ENCODE results near the gene ARID3B. TPM values are rescaled to one million over a fixed set of nuclear protein-coding genes. Genes with fewer than 3 reads are reported as not detected.
A peak's percentile ranks its signal among the peaks of the same experiment; 100 is the strongest.

The ARID3B gene
- total RNA-seq = 10 to 100 TPM in 1 of 2 donors, 1 to 10 TPM in 1; 2.9 to 22.4 TPM

GRCh38 chr15:74540761-74541493 is at the start of gene ARID3B:
TSS of gene ARID3B (plus strand) at chr15:74541220. CDS start at chr15:74543937, 2,717 bp downstream.
- no peaks in the 10 kb centered on the region for H3K27me3 ChIP-seq
- no peak for TF ChIP-seq CTCF (IDR thresholded peaks at IDR 0.05)
- peak; percentile 42 to 71 (median 70) for TF ChIP-seq POLR2A (IDR thresholded peaks at IDR 0.05)
- no peaks in the 10 kb centered on the region for H3K36me3 ChIP-seq (replicated peaks in 1 of 2; ENCODE audit: insufficient read depth in 1 of 2, low read depth in 2 of 2)
- DNase-seq (peak; percentile 98 to 99 (median 99)), ATAC-seq (peak; percentile 99)
- H3K27ac ChIP-seq = peak within 1 kb of the TSS; percentile 57 to 86 (median 75)
- intact Hi-C loops (cut with DNase I) = loop anchor here (10.0 kb wide), 1 partner anchor 154 kb away; the partner anchor contains the start of gene EDC3
- no peaks in the 10 kb centered on the region for H3K9me3 ChIP-seq
- peak within 1 kb of the TSS; percentile 80 to 83 for H3K4me3 ChIP-seq
- H3K4me1 ChIP-seq = peaks cover 41% of the 10 kb centered on the region
- WGBS, 2 donors = 1% methylated on average over 39 to 66 of the region's 73 CpGs

GRCh38 chr15:74496648-74497047 is 44.4 kb upstream of the ARID3B start:
- intact Hi-C loops (cut with DNase I) = no loop called here
- Histone ChIP-seq H3K27me3 (no peaks in the 10 kb centered on the region), H3K27ac (no peak overlapping the region), H3K4me3 (no peak overlapping the region), H3K4me1 (no peaks in the 10 kb centered on the region), H3K36me3 (replicated peaks in 1 of 2; ENCODE audit: insufficient read depth in 1 of 2, low read depth in 2 of 2) (no peaks in the 10 kb centered on the region), H3K9me3 (no peaks in the 10 kb centered on the region)
- TF ChIP-seq CTCF (IDR thresholded peaks at IDR 0.05) (no peak), POLR2A (IDR thresholded peaks at IDR 0.05) (no peak)
- 50 to 53% methylated on average over 3 of the region's 3 CpGs for WGBS, 2 donors
- ATAC-seq (no peak), DNase-seq (no peak)

DNA sequence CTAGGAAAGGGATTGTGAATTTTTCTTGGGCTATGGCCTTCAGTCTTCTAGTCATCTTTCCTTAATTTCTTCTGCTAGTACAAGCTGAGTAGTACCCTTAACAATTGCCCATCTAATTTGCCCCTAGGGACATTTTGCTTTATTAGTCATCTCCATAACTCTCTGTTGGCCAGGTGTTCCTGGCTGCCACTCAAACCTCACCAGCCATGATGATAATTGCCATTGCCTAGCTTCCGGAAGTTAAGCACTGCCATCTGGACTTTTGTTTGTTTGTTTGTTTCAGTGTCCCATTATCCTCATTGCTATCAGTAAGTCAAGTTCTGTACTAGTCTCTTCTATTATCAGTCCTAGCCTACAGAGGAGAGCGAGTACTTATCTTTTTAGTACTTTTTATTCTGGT is 43.4 kb upstream of the ARID3B start:
- TF ChIP-seq POLR2A (IDR thresholded peaks at IDR 0.05) = no peak
- TF ChIP-seq CTCF (IDR thresholded peaks at IDR 0.05) = no peak

DNA sequence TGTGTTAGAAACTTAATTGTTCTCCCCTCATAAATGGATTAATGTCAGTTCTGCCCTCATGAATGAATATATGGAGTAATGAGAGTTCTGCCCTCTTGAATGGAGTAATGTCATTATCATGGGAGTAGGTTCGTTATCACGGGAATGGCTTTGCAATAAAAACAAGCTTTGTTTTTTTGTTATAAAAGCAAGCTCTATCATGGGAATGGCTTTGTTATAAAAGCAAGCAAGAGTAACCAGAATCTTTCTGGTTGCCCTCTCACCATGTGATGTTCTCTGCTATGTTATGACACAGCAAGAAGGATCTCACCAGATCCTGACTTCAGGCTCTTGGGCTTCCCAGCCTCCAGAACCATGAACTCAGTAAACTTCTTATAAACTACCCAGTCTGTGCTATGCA is 41.7 kb upstream of the ARID3B start:
- no peak for DNase-seq
- intact Hi-C loops (cut with DNase I) = no loop called here

More for the DNA sequence above, 43.4 kb upstream of the ARID3B start:
- DNase-seq (no peak), ATAC-seq (no peak)
- intact Hi-C loops (cut with DNase I) = no loop called here
- Histone ChIP-seq H3K9me3 (no peaks in the 10 kb centered on the region), H3K36me3 (replicated peaks in 1 of 2; ENCODE audit: insufficient read depth in 1 of 2, low read depth in 2 of 2) (no peaks in the 10 kb centered on the region), H3K27ac (no peak overlapping the region), H3K4me1 (no peaks in the 10 kb centered on the region), H3K4me3 (no peak overlapping the region), H3K27me3 (no peaks in the 10 kb centered on the region)
- 43 to 54% methylated on average over 2 of the region's 2 CpGs for WGBS, 2 donors

More for the DNA sequence above, 41.7 kb upstream of the ARID3B start:
- WGBS, 2 donors = 90 to 92% methylated on average over 2 of the region's 2 CpGs
- Histone ChIP-seq H3K36me3 (replicated peaks in 1 of 2; ENCODE audit: insufficient read depth in 1 of 2, low read depth in 2 of 2) (no peaks in the 10 kb centered on the region), H3K4me1 (no peaks in the 10 kb centered on the region), H3K27ac (no peak overlapping the region), H3K27me3 (no peaks in the 10 kb centered on the region), H3K9me3 (no peaks in the 10 kb centered on the region), H3K4me3 (no peak overlapping the region)
- TF ChIP-seq CTCF (IDR thresholded peaks at IDR 0.05) (no peak), POLR2A (IDR thresholded peaks at IDR 0.05) (no peak)
- no peak for ATAC-seq
